GM12878 (cell line): Measurements from ENCODE around the gene SNX19.

Experiments used
- POLR2AphosphoS5 ChIP-seq: IDR thresholded peaks from 2 replicates; pipeline ENCODE4 v1.6.1; 2011; ENCODE audit warnings: mild to moderate bottlenecking, low read length, inconsistent platforms
- TF ChIP-seq, protein P1 (sequence below), 3 experiments: IDR thresholded peaks in 2 of 3; conservative IDR thresholded peaks in 1 of 3; 2 replicates each; pipeline ENCODE4 v1.5.1; 2011; ENCODE audit warnings: low read depth in 3 of 3, low read length in 3 of 3, mild to moderate bottlenecking in 3 of 3, control low read depth in 2 of 3, moderate library complexity in 2 of 3, inconsistent platforms in 1 of 3, mixed read lengths in 1 of 3; ENCODE audit not compliant: control insufficient read depth in 2 of 3, insufficient read depth in 1 of 3; ENCODE audit errors: extremely low read depth in 1 of 3
- TF ChIP-seq, protein P2 (sequence below): IDR thresholded peaks from 2 replicates; pipeline ENCODE4 v1.6.1; 2012; ENCODE audit warnings: low read depth, low read length, improper control_type of control experiment

DNA sequence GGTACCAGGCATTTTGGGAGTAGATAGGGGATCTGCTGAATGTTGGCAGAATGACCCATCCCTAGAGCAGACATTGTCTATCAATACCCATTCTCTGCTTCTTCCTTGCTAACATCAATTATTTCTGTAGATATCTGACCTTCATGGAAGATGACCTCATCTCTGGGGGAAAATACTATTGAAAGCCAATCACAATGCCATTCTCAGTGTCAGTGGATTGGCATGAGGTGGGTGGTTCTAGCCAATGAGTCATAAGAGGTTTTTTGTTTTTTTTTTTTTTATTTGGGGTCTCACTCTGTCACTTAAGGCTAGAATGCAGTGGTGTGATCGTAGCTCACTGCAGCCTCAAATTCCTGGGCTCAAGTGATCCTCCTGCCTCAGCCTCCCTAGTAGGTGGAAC is 42.5 kb downstream of the SNX19 start:
- TF ChIP-seq, protein P1, sequence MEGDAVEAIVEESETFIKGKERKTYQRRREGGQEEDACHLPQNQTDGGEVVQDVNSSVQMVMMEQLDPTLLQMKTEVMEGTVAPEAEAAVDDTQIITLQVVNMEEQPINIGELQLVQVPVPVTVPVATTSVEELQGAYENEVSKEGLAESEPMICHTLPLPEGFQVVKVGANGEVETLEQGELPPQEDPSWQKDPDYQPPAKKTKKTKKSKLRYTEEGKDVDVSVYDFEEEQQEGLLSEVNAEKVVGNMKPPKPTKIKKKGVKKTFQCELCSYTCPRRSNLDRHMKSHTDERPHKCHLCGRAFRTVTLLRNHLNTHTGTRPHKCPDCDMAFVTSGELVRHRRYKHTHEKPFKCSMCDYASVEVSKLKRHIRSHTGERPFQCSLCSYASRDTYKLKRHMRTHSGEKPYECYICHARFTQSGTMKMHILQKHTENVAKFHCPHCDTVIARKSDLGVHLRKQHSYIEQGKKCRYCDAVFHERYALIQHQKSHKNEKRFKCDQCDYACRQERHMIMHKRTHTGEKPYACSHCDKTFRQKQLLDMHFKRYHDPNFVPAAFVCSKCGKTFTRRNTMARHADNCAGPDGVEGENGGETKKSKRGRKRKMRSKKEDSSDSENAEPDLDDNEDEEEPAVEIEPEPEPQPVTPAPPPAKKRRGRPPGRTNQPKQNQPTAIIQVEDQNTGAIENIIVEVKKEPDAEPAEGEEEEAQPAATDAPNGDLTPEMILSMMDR (IDR thresholded peaks at IDR 0.05 in 2 of 3, conservative IDR thresholded peaks at IDR 0.05 in 1 of 3; ENCODE audit: control insufficient read depth in 2 of 3, extremely low read depth in 1 of 3, insufficient read depth in 1 of 3, low read depth in 3 of 3, low read length in 3 of 3), result no peak
- TF ChIP-seq, protein P2, sequence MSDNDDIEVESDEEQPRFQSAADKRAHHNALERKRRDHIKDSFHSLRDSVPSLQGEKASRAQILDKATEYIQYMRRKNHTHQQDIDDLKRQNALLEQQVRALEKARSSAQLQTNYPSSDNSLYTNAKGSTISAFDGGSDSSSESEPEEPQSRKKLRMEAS, result no peak
- no peak for TF ChIP-seq POLR2AphosphoS5
